ENCODE results near the gene POF1B. TPM values are rescaled to one million over a fixed set of nuclear protein-coding genes. Genes with fewer than 3 reads are reported as not detected.

The POF1B gene
- total RNA-seq, 1 donor from 2014 or later: 18.7 TPM

DNA sequence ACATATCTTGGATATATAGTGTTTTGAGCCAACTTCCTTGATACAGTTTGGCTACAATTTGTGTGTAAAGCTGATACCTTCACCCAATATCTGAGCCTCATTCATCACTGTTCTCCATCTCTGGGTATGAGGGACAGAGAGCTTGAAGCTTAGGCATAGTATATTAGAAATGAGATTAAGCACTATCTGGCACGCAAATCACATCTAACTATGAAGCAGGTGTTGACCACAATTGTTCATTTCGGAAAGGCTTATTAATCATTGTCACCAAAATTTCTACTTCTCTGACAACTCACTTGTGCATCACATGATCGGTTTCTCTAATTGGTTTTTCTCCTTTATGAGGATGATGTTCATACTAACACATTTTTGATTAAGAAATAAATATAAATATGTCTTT, 2.1 kb upstream of the POF1B start:
- Histone ChIP-seq H3K9me3 (no peaks in the 10 kb centered on the region), H3K4me3 (no peak overlapping the region), H3K27me3 (no peaks in the 10 kb centered on the region), H3K4me1 (no peaks in the 10 kb centered on the region), H3K36me3 (no peaks in the 10 kb centered on the region), H3K27ac (no peak overlapping the region)
- TF ChIP-seq POLR2AphosphoS5 (IDR thresholded peaks at IDR 0.05; ENCODE audit: insufficient read depth in 1 of 2, low read depth in 1 of 2): no peak
- no peak for TF ChIP-seq POLR2A (IDR thresholded peaks at IDR 0.05)
- TF ChIP-seq, protein P1, sequence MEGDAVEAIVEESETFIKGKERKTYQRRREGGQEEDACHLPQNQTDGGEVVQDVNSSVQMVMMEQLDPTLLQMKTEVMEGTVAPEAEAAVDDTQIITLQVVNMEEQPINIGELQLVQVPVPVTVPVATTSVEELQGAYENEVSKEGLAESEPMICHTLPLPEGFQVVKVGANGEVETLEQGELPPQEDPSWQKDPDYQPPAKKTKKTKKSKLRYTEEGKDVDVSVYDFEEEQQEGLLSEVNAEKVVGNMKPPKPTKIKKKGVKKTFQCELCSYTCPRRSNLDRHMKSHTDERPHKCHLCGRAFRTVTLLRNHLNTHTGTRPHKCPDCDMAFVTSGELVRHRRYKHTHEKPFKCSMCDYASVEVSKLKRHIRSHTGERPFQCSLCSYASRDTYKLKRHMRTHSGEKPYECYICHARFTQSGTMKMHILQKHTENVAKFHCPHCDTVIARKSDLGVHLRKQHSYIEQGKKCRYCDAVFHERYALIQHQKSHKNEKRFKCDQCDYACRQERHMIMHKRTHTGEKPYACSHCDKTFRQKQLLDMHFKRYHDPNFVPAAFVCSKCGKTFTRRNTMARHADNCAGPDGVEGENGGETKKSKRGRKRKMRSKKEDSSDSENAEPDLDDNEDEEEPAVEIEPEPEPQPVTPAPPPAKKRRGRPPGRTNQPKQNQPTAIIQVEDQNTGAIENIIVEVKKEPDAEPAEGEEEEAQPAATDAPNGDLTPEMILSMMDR (IDR thresholded peaks at IDR 0.05): no peak
- intact Hi-C loops (cut with DNase I): no loop called here
- no peak for DNase-seq (ENCODE audit: extremely low spot score in 2 of 2)

DNA sequence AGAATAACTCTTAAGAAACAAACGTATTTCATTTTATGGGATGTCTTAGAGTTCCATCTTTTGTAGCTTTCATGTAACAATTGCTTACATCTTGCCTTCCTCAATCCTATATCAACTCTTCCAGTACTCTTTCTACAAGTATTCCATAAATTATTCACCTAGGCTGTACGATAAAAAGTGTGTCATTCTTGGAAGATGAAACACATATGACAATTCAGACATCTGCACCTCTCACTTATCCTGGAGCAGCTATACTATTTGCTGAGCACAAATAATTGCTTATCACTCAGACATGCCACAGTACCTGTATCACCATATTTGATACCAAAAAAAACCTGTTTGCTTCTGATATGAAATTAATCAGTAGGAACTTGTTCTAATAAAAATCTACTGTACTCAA, 1.0 kb downstream of the POF1B start:
- H3K4me3 ChIP-seq: peak overlapping the region in 1 of 2 donors; percentile 24
- intact Hi-C loops (cut with DNase I): no loop called here
- TF ChIP-seq POLR2A (IDR thresholded peaks at IDR 0.05): no peak
- TF ChIP-seq, protein P1 (IDR thresholded peaks at IDR 0.05): no peak
- TF ChIP-seq POLR2AphosphoS5 (IDR thresholded peaks at IDR 0.05; ENCODE audit: insufficient read depth in 1 of 2, low read depth in 1 of 2): no peak
- H3K4me1 ChIP-seq: no peaks in the 10 kb centered on the region
- no peak for DNase-seq (ENCODE audit: extremely low spot score in 2 of 2)
- no peaks in the 10 kb centered on the region for H3K36me3 ChIP-seq
- H3K27ac ChIP-seq: no peak overlapping the region
- no peaks in the 10 kb centered on the region for H3K9me3 ChIP-seq
- H3K27me3 ChIP-seq: no peaks in the 10 kb centered on the region

DNA sequence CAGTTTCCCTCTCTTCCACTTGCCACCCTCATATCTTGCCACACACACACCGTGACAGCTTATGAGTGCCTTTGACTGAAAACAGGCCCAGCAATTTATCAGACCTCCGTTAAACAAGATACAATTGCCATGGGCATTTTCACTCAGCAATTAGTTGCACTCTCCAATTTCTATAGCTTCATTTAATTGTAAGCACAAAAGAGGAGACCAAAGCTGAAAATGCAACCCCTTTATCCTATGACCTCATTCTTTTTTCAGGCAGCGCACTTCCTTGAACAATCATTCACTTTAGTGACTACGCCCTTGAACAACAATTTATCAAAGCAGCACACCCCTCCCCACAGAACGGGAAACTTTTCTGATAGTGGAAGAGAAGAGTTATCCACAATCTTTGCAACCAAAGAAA, 4.1 kb downstream of the POF1B start:
- Histone ChIP-seq H3K4me1 (no peaks in the 10 kb centered on the region), H3K27ac (no peak overlapping the region), H3K27me3 (no peaks in the 10 kb centered on the region), H3K9me3 (no peaks in the 10 kb centered on the region), H3K4me3 (no peak overlapping the region), H3K36me3 (no peaks in the 10 kb centered on the region)
- intact Hi-C loops (cut with DNase I): no loop called here
- TF ChIP-seq, protein P1 (IDR thresholded peaks at IDR 0.05): no peak
- TF ChIP-seq POLR2A (IDR thresholded peaks at IDR 0.05): no peak
- no peak for TF ChIP-seq POLR2AphosphoS5 (IDR thresholded peaks at IDR 0.05; ENCODE audit: insufficient read depth in 1 of 2, low read depth in 1 of 2)
- no peak for DNase-seq (ENCODE audit: extremely low spot score in 2 of 2)

DNA sequence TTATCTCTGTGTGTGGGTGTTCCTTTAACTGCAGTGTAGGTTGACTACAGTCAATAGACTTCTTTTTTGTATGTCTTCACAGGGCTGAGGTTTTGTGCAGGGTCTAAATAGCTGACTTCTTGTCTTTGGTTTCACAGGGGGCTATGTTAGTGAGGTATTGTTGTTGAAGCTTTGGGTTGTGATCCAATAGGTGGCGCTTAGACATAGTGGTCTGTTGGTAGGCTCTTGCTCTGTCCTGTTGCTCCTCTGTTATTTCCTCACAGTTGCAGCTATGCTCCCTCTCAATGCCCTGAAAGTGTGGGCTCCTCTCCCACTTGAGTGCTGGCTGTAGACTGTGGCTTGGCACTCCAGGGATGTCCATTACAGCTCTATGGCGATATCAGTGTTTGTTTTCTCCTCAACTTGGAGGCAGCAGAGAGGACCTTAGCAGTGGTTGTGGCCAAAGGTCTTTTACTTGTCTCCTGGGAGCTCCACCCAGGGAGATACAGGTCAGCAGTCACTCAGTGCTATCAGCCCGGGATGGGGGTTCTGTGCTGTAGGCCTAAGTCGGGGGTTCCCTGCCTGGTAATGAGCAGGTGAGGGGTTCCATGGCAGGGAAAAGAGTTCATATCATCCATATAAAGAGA, 14.0 kb downstream of the POF1B start:
- DNase-seq (ENCODE audit: extremely low spot score in 2 of 2): no peak
- Histone ChIP-seq H3K4me3 (no peak overlapping the region), H3K27ac (no peak overlapping the region), H3K27me3 (no peaks in the 10 kb centered on the region), H3K4me1 (no peaks in the 10 kb centered on the region), H3K9me3 (no peaks in the 10 kb centered on the region), H3K36me3 (no peaks in the 10 kb centered on the region)
- intact Hi-C loops (cut with DNase I): no loop called here
- TF ChIP-seq POLR2A (IDR thresholded peaks at IDR 0.05): no peak
- TF ChIP-seq, protein P1 (IDR thresholded peaks at IDR 0.05): no peak
- no peak for TF ChIP-seq POLR2AphosphoS5 (IDR thresholded peaks at IDR 0.05; ENCODE audit: insufficient read depth in 1 of 2, low read depth in 1 of 2)

DNA sequence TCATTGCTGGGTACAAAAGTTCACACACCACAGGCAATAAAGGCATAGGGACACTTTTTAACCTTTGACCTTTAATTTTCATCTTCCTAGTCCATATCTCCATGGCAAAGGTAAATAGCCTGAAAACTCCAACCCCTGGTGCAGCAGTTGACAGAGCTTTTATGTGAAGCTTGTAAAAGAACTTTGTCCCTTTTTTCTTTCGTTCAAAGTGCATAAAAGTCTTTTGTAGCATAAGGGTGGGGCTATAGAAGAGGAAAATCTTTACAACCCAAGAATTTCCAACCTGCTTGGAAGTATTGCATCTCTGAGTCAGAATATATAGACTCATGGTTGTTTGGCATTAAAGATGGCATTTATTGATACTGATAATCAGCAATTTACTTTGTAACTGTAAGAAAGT, 20.4 kb downstream of the POF1B start:
- Histone ChIP-seq H3K9me3 (no peaks in the 10 kb centered on the region), H3K4me3 (no peak overlapping the region), H3K36me3 (no peaks in the 10 kb centered on the region), H3K27ac (no peak overlapping the region), H3K4me1 (no peaks in the 10 kb centered on the region), H3K27me3 (no peaks in the 10 kb centered on the region)
- intact Hi-C loops (cut with DNase I): no loop called here
- DNase-seq (ENCODE audit: extremely low spot score in 2 of 2): no peak
- TF ChIP-seq POLR2A (IDR thresholded peaks at IDR 0.05): no peak
- TF ChIP-seq POLR2AphosphoS5 (IDR thresholded peaks at IDR 0.05; ENCODE audit: insufficient read depth in 1 of 2, low read depth in 1 of 2): no peak
- TF ChIP-seq, protein P1 (IDR thresholded peaks at IDR 0.05): no peak
